ENCODE measurements around the gene CMSS1.

Gene CMSS1

DNA sequence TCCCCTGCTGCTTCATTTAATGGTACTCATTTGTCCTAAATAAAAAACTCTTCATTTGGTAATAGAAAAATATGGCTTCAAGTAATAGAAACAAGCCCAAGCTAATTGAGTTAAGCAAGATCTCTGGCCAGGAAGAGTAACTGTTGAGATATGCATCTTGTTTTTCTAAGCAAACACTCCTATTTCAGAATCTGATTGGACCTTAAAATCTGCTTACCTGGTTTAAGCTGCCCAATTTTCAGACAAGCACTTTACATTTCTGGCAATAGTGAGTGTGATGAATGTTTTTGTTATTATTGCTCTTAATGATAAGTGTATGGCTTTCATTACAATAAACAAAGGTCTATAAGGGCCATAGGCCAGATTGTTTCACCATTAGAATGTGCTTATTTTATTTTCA is 86.2 kb downstream of the CMSS1 start:
- TF ChIP-seq, protein P1, sequence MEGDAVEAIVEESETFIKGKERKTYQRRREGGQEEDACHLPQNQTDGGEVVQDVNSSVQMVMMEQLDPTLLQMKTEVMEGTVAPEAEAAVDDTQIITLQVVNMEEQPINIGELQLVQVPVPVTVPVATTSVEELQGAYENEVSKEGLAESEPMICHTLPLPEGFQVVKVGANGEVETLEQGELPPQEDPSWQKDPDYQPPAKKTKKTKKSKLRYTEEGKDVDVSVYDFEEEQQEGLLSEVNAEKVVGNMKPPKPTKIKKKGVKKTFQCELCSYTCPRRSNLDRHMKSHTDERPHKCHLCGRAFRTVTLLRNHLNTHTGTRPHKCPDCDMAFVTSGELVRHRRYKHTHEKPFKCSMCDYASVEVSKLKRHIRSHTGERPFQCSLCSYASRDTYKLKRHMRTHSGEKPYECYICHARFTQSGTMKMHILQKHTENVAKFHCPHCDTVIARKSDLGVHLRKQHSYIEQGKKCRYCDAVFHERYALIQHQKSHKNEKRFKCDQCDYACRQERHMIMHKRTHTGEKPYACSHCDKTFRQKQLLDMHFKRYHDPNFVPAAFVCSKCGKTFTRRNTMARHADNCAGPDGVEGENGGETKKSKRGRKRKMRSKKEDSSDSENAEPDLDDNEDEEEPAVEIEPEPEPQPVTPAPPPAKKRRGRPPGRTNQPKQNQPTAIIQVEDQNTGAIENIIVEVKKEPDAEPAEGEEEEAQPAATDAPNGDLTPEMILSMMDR (IDR thresholded peaks at IDR 0.05) = no peak
- Histone ChIP-seq H3K4me1 (peaks cover 50% of the 10 kb centered on the region), H3K36me3 (ENCODE audit: control insufficient read depth, insufficient read depth, low read length) (no peaks in the 10 kb centered on the region), H3K27ac (peak overlapping the region; percentile 52), H3K9me3 (ENCODE audit: control insufficient read depth, low read length) (no peaks in the 10 kb centered on the region), H3K4me3 (ENCODE audit: low read depth, low read length) (no peak overlapping the region), H3K27me3 (ENCODE audit: control insufficient read depth, insufficient read depth, low read length) (no peaks in the 10 kb centered on the region), H3K79me2 (peaks cover 4% of the 10 kb centered on the region), H2AFZ (peak overlapping the region; percentile 6), H3K4me2 (ENCODE audit: low read length) (peak overlapping the region; percentile 34), H3K9ac (no peak overlapping the region)

DNA sequence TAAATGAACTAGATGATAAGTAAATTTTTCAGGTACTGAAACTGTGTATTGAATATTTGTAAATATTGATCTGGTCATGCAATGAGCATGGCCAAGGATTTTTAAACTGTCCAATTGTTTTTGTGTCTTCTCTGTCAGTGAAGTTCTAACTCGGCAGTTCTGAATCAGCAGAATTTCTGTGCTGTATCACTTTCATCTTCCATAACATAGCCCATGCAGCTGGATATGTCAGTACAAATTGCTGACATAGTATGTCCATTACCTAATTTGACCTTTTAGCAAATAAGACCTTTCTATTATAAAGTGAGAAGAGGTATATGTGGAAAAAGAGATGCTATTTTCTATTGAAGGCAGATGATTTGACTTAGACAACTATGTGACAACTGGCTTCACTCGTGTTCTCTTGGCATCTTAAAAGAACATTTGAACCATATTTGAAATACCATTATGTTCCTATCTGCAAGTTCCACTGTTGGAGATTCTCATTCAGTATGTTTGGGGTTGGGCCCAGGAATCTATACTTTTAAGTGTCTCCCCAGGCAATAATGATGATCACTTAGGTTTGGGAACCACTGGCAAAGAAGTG is 90.4 kb downstream of the CMSS1 start:
- H3K4me1 ChIP-seq = peaks cover 44% of the 10 kb centered on the region
- TF ChIP-seq, protein P1 (IDR thresholded peaks at IDR 0.05) = no peak
- H3K36me3 ChIP-seq (ENCODE audit: control insufficient read depth, insufficient read depth, low read length) = no peaks in the 10 kb centered on the region
- peak overlapping the region; percentile 39 for H3K4me2 ChIP-seq (ENCODE audit: low read length)
- no peak overlapping the region for H3K9ac ChIP-seq
- no peaks in the 10 kb centered on the region for H3K27me3 ChIP-seq (ENCODE audit: control insufficient read depth, insufficient read depth, low read length)
- peak overlapping the region; percentile 47 for H2AFZ ChIP-seq
- peak overlapping the region; percentile 84 for H3K27ac ChIP-seq
- no peak overlapping the region for H3K4me3 ChIP-seq (ENCODE audit: low read depth, low read length)
- H3K79me2 ChIP-seq = peaks cover 4% of the 10 kb centered on the region
- no peaks in the 10 kb centered on the region for H3K9me3 ChIP-seq (ENCODE audit: control insufficient read depth, low read length)

DNA sequence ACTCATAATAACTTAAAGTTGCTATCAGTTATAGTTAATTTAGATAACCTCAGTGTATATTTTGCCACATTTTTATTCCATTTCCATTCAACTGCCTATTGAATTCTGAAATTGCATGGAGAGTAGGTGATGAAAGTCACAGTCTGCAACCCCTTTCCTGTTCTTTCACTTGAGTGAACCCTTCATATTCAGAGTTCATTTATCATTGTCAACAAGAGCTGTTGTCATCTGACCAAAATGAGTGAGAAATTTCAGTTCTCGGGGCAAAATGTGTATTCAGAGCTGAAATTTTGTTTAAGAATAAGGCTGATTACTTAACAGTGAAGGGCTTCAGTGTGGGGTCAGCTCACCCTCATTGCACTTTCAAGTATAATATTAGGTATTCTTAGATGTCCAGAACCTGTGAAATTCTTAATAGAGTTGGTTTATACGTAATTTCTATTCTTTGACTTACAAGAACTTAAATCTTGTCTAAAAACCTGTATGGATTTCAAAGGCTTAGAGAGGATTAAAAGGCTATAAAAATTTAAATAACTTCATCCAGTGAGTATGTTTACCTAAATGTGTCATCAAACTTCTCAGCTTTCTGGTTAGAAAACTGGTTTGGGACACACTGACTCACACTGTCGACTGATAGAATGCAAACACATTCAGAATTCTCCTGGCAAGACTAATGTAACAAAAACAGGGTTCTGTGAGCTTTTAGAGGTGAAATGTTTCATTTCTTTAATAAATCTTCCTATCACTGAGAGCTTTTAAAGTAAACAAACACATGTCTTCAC is 92.2 kb downstream of the CMSS1 start:
- no peak overlapping the region for H3K27ac ChIP-seq
- no peaks in the 10 kb centered on the region for H3K27me3 ChIP-seq (ENCODE audit: control insufficient read depth, insufficient read depth, low read length)
- TF ChIP-seq, protein P1 (IDR thresholded peaks at IDR 0.05) = no peak
- H3K4me2 ChIP-seq (ENCODE audit: low read length) = no peak overlapping the region
- no peak overlapping the region for H3K4me3 ChIP-seq (ENCODE audit: low read depth, low read length)
- H3K79me2 ChIP-seq = peaks cover 2% of the 10 kb centered on the region
- no peaks in the 10 kb centered on the region for H3K36me3 ChIP-seq (ENCODE audit: control insufficient read depth, insufficient read depth, low read length)
- H3K4me1 ChIP-seq = peaks cover 34% of the 10 kb centered on the region
- H3K9me3 ChIP-seq (ENCODE audit: control insufficient read depth, low read length) = no peaks in the 10 kb centered on the region
- no peak overlapping the region for H2AFZ ChIP-seq
- H3K9ac ChIP-seq = no peak overlapping the region

DNA sequence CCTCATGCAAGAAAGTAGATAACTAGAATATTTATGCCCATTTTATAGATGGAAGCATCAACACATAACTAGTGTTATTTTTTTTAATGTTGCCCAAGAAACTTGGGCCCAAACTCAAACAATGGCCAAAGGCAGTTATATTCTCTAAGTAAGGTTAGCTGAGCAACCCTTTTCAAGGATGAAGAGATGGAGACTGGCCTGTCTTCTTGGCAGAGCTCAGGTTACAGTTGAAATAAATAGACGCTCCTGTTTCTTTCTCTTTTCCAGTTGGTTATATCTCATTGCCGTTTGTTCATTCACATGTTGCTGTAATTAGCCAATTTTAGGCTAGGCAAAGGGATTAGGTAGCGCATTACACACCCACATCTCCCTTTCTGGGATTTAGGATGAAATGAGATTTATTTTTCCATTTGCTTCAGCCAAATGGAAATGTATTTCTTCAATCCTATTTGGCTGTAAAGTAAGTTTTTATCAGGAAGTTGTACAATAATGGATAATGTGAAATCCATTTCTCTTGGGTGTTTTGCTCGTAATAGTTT is 93.2 kb downstream of the CMSS1 start:
- Histone ChIP-seq H3K36me3 (ENCODE audit: control insufficient read depth, insufficient read depth, low read length) (no peaks in the 10 kb centered on the region), H3K27ac (no peak overlapping the region), H2AFZ (no peak overlapping the region), H3K27me3 (ENCODE audit: control insufficient read depth, insufficient read depth, low read length) (no peaks in the 10 kb centered on the region), H3K4me2 (ENCODE audit: low read length) (no peak overlapping the region), H3K4me1 (peaks cover 31% of the 10 kb centered on the region), H3K4me3 (ENCODE audit: low read depth, low read length) (no peak overlapping the region), H3K9ac (no peak overlapping the region), H3K9me3 (ENCODE audit: control insufficient read depth, low read length) (no peaks in the 10 kb centered on the region), H3K79me2 (no peaks in the 10 kb centered on the region)
- TF ChIP-seq, protein P1 (IDR thresholded peaks at IDR 0.05) = no peak
